Urinary bladder (tissue), 4 donors: ENCODE measurements around the gene CRIP2. TPM values are rescaled to one million over a fixed set of nuclear protein-coding genes. Genes with fewer than 3 reads are reported as not detected.

Experiments
- DNase-seq: peaks from one replicate; pipeline ENCODE4 v3.0.0-alpha.2; 2015; ENCODE audit errors: extremely low spot score
- H3K27ac ChIP-seq: one replicate; pipeline ENCODE4 v1.5.1; 2013; ENCODE audit warnings: low read depth, mild to moderate bottlenecking, moderate library complexity
- H3K36me3 ChIP-seq: one replicate; pipeline ENCODE4 v1.6.1; 2013; ENCODE audit warnings: mild to moderate bottlenecking, moderate library complexity; ENCODE audit not compliant: insufficient read depth
- H3K4me1 ChIP-seq: one replicate; pipeline ENCODE4 v1.6.1; 2013; ENCODE audit warnings: mild to moderate bottlenecking, moderate library complexity; ENCODE audit not compliant: insufficient read depth
- H3K4me3 ChIP-seq: one replicate; pipeline ENCODE4 v1.5.1; 2013; ENCODE audit warnings: low read depth, low read length
- WGBS: extraction: QIAGEN DNeasy Blood & Tissue Kit; methylation state at CpG from one replicate; pipeline ENCODE4 v1.1.7; 2013; 5-methylcytosine and 5-hydroxymethylcytosine counted together
- polyA plus RNA-seq: library from polyadenylated mRNA; stranded (reverse); fragments of 200-250 nt; gene quantifications from one replicate; pipeline ENCODE4 v1.2.3, GENCODE V29; 2013
- total RNA-seq: library from RNA; depleted of rRNA; stranded (reverse); fragments of >200 nt; gene quantifications from one replicate; pipeline ENCODE4 v1.2.3, GENCODE V29; 2014
- donor health status: healthy with polysubstance abuse.
- donor health status: healthy.

CRIP2 gene
- total and polyA plus RNA-seq, 2 donors: 53.7 to 245 TPM

DNA sequence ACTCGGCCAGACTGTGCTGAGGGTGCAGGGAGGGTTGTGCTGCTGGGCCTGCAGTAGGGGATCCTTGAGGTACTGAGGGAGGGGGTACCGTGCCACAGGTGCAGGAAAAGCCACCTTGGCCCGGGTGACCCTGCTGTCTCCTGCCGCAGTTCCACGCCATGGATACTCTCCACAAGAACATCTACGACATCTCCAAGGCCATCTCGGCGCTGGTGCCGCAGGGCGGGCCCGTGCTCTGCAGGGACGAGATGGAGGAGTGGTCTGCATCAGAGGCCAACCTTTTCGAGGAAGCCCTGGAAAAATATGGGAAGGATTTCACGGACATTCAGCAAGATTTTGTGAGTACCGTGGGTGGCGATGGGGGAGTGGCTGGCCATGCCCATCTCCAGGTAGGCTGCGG, 14.0 kb upstream of the CRIP2 start:
- no peak for DNase-seq
- no peaks in the 10 kb centered on the region for H3K4me1 ChIP-seq
- WGBS: 91% methylated on average over 17 of the region's 17 CpGs
- H3K4me3 ChIP-seq: no peak overlapping the region
- peaks cover 8% of the 10 kb centered on the region for H3K36me3 ChIP-seq
- H3K27ac ChIP-seq: no peak overlapping the region

GRCh38 chr14:105461903-105462302, 12.7 kb upstream of the CRIP2 start:
- DNase-seq: no peak
- no peaks in the 10 kb centered on the region for H3K4me1 ChIP-seq
- H3K27ac ChIP-seq: no peak overlapping the region
- WGBS: 96% methylated on average over 18 of the region's 18 CpGs
- no peak overlapping the region for H3K4me3 ChIP-seq
- peaks cover 8% of the 10 kb centered on the region for H3K36me3 ChIP-seq

DNA sequence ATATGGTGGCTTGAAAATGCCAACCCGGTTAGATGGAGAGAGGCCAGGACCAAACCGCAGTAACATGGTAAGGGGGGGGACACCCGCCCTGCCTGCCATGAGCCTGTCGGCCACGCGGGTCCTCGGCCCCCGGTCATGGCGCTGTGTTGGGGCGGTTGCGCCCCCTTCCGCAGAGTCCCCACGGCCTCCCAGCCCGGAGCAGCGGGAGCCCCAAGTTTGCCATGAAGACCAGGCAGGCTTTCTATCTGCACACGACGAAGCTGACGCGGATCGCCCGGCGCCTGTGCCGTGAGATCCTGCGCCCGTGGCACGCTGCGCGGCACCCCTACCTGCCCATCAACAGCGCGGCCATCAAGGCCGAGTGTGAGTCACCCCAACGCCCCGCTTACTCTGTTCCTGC, 10.1 kb upstream of the CRIP2 start:
- no peak for DNase-seq
- 95% methylated on average over 33 of the region's 33 CpGs for WGBS
- Histone ChIP-seq H3K27ac (no peak overlapping the region), H3K4me1 (no peaks in the 10 kb centered on the region), H3K36me3 (peaks cover 10% of the 10 kb centered on the region), H3K4me3 (no peak overlapping the region)

- Histone ChIP-seq H3K4me3 (no peak overlapping the region), H3K27ac (no peak overlapping the region), H3K36me3 (peaks cover 10% of the 10 kb centered on the region), H3K4me1 (no peaks in the 10 kb centered on the region)
- WGBS: 79% methylated on average over 20 of the region's 20 CpGs
- no peak for DNase-seq
Measured at GRCh38 chr14:105465209-105466031, 9.2 kb upstream of the CRIP2 start.

GRCh38 chr14:105466531-105467248, 7.9 kb upstream of the CRIP2 start:
- no peak overlapping the region for H3K4me3 ChIP-seq
- no peaks in the 10 kb centered on the region for H3K4me1 ChIP-seq
- peak overlapping the region; percentile 14 for H3K27ac ChIP-seq
- DNase-seq: no peak
- peaks cover 10% of the 10 kb centered on the region for H3K36me3 ChIP-seq
- WGBS: 87% methylated on average over 53 of the region's 53 CpGs

DNA sequence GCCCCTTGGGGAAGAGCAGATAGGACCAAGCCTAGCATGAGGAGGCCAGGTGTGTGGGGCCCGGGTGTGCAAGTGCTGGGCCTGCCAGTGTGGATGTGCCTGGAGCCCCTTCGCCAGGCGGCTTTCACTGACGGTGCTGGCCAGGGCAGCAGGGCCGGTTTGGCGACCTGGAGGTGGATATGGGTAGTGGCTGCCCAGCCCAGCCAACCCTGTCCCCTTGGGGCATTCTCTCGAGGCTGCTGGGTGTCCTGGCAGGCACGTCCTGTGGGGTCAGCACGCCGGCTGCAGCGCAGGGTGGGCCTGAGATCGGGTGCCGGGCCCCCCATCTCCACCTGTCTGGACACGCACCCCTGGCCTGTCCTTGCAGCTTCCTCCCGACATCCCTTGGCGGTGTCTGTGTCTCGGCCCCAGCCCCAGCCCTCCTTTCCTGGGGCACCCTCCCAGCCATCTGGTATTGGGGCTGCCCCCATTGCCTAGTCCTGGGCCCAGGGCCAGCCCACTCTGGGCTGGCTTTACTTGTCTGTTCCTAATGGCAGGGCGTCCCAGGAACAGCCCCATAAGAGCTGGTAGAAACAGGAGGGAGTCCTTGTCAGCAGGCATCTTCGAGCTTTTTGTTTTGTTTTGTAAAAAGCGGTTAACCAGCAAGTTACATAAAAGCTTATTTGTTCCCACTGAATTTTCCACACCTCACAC, 7.2 kb upstream of the CRIP2 start:
- Histone ChIP-seq H3K4me1 (no peaks in the 10 kb centered on the region), H3K27ac (peak overlapping the region; percentile 63), H3K36me3 (peaks cover 8% of the 10 kb centered on the region), H3K4me3 (no peak overlapping the region)
- 80% methylated on average over 20 of the region's 20 CpGs for WGBS
- DNase-seq: no peak

- 84% methylated on average over 22 of the region's 22 CpGs for WGBS
- Histone ChIP-seq H3K4me1 (no peaks in the 10 kb centered on the region), H3K36me3 (peaks cover 8% of the 10 kb centered on the region), H3K4me3 (no peak overlapping the region), H3K27ac (peak overlapping the region; percentile 13)
- no peak for DNase-seq
Measured at GRCh38 chr14:105467942-105468471, 6.6 kb upstream of the CRIP2 start.

DNA sequence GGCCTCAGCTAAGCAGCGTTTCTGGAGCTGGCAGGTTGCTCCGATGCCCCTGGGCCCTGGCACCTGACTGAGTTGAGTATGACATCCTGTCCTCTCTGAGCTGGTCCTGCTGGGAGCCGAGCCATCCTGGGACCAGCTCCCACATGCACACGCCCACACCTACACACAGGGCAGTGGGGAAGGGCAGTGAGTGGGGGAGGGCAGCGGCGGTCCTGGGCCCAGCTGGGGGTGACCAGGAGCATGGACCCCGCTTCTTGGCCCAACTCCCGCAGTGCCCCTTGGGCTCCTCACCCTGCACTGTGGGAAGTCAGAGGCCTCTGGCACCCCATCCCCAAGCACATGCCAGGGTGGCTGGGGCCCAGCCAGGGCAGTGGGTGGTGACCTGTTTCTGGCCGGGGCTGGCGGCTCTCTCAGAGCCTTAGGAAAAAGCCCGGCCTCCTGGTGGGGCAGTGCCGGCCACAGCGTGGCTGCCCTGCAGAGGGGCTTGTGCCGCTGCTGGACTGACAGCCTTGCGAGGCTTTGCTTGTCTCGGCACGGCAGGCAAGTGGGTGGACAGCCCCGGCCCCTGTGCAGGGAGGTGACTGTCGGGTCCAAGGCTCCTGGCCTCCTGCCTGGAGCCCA, 5.9 kb upstream of the CRIP2 start:
- 54% methylated on average over 19 of the region's 19 CpGs for WGBS
- peaks cover 5% of the 10 kb centered on the region for H3K36me3 ChIP-seq
- peak overlapping the region; percentile 28 for H3K27ac ChIP-seq
- DNase-seq: no peak
- no peak overlapping the region for H3K4me3 ChIP-seq
- H3K4me1 ChIP-seq: peaks cover 2% of the 10 kb centered on the region

DNA sequence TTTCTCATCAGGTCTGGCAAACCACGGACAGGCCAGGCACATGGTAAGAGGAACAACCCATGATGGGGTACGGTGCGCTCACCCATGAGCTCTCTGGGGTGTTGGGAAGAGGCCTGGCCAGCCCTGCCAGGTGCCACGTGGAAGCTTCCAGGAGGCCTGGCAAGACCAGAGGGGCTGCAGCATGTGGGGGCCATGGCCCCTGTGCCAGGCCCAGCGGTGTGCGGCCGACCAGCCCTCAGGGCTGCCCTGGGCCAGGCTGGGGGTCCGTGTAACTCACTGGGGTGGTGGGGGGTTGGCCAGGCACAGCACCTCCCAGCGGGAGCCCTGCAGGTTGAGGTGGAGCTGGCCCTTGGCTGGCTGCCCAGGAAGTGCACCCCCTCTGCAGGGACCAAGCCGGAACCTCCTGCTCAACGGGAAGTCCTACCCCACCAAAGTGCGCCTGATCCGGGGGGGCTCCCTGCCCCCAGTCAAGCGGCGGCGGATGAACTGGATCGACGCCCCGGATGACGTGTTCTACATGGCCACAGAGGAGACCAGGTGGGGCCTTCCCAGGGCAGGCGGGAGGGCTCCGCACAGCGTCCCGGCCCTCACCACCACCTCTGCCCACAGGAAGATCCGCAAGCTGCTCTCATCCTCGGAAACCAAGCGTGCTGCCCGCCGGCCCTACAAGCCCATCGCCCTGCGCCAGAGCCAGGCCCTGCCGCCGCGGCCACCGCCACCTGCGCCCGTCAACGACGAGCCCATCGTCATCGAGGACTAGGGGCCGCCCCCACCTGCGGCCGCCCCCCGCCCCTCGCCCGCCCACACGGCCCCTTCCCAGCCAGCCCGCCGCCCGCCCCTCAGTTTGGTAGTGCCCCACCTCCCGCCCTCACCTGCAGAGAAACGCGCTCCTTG, 4.9 kb upstream of the CRIP2 start:
- Histone ChIP-seq H3K4me1 (peaks cover 2% of the 10 kb centered on the region), H3K4me3 (no peak overlapping the region), H3K27ac (peak overlapping the region; percentile 48), H3K36me3 (peaks cover 5% of the 10 kb centered on the region)
- WGBS: 69% methylated on average over 54 of the region's 54 CpGs
- no peak for DNase-seq

GRCh38 chr14:105470350-105471296, 4.0 kb upstream of the CRIP2 start:
- H3K27ac ChIP-seq: no peak overlapping the region
- no peak overlapping the region for H3K4me3 ChIP-seq
- peaks cover 5% of the 10 kb centered on the region for H3K36me3 ChIP-seq
- no peak for DNase-seq
- peaks cover 2% of the 10 kb centered on the region for H3K4me1 ChIP-seq
- WGBS: 67% methylated on average over 34 of the region's 34 CpGs

DNA sequence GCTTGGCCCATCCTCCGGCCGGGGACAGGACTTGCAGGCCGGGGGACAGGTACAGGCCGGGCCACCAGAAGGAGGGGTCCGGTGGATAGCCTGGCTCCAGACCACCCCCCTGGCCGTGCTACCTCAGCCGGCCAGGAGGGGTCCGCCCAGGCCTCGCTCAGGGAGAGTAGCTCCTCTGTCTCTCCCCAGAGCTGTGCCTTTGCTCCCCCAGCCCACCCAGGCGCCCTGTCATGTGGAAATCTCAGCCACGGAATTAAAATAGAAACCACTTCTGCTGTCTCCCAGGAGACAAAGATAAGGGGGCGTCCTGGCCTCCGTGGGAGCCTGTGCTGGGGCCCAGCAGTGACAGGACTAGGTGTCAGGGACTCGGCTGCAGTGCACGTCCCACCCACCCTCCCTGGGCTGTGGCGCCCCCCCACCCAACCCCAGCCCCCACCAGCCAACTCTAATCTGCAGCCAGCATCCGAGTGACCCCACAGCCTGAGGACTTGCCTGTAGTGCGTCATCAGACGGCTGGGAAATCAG, 3.3 kb upstream of the CRIP2 start:
- Histone ChIP-seq H3K4me3 (no peak overlapping the region), H3K27ac (no peak overlapping the region), H3K4me1 (peaks cover 2% of the 10 kb centered on the region), H3K36me3 (peaks cover 5% of the 10 kb centered on the region)
- WGBS: 42% methylated on average over 19 of the region's 19 CpGs
- no peak for DNase-seq
